ENCODE data around the gene UBQLN1. TPM values are rescaled to one million over a fixed set of nuclear protein-coding genes. Genes with fewer than 3 reads are reported as not detected.

UBQLN1 gene
- total RNA-seq, 3 donors from 2014 or later, result 114 to 141 (median 124) TPM

GRCh38 chr9:83651558-83651957 is 56.2 kb downstream of the UBQLN1 start:
- Histone ChIP-seq H3K9me3 (no peaks in the 10 kb centered on the region), H3K36me3 (peaks cover 5% of the 10 kb centered on the region), H3K4me3 (no peak overlapping the region), H3K27ac (no peak overlapping the region), H3K4me1 (no peaks in the 10 kb centered on the region), H3K27me3 (no peaks in the 10 kb centered on the region)
- intact Hi-C loops (cut with DNase I; ENCODE audit: low total_unique reads), result no loop called here
- no peak for DNase-seq (ENCODE audit: low spot score in 2 of 2)
- TF ChIP-seq POLR2A (IDR thresholded peaks at IDR 0.05) (no peak), CTCF (IDR thresholded peaks at IDR 0.05) (no peak), POLR2AphosphoS5 (IDR thresholded peaks at IDR 0.05) (no peak)

- H3K4me3 ChIP-seq, result no peak overlapping the region
Measured at GRCh38 chr9:83649515-83649914, 58.2 kb downstream of the UBQLN1 start.

GRCh38 chr9:83649080-83649479 is 58.7 kb downstream of the UBQLN1 start:
- H3K36me3 ChIP-seq, result peaks cover 5% of the 10 kb centered on the region
- TF ChIP-seq POLR2AphosphoS5 (IDR thresholded peaks at IDR 0.05) (no peak), CTCF (IDR thresholded peaks at IDR 0.05) (peak in 2 of 3 donors; percentile 48 to 50)
- peak in 1 of 2 donors; percentile 60 for DNase-seq (ENCODE audit: low spot score in 2 of 2)
- no peak overlapping the region for H3K27ac ChIP-seq
- no peak overlapping the region for H3K4me3 ChIP-seq
- no peaks in the 10 kb centered on the region for H3K9me3 ChIP-seq
- no peaks in the 10 kb centered on the region for H3K27me3 ChIP-seq
- intact Hi-C loops (cut with DNase I; ENCODE audit: low total_unique reads), result no loop called here
- H3K4me1 ChIP-seq, result no peaks in the 10 kb centered on the region

More at GRCh38 chr9:83649515-83649914, 58.2 kb downstream of the UBQLN1 start:
- Histone ChIP-seq H3K9me3 (no peaks in the 10 kb centered on the region), H3K4me1 (no peaks in the 10 kb centered on the region), H3K36me3 (peaks cover 5% of the 10 kb centered on the region), H3K27ac (no peak overlapping the region), H3K27me3 (no peaks in the 10 kb centered on the region)
- no peak for DNase-seq (ENCODE audit: low spot score in 2 of 2)
- intact Hi-C loops (cut with DNase I; ENCODE audit: low total_unique reads), result no loop called here
- TF ChIP-seq CTCF (IDR thresholded peaks at IDR 0.05), result no peak
- no peak for TF ChIP-seq POLR2AphosphoS5 (IDR thresholded peaks at IDR 0.05)
- no peak for TF ChIP-seq POLR2A (IDR thresholded peaks at IDR 0.05)

- Histone ChIP-seq H3K36me3 (peaks cover 4% of the 10 kb centered on the region), H3K4me3 (no peak overlapping the region), H3K9me3 (no peaks in the 10 kb centered on the region), H3K27ac (no peak overlapping the region), H3K4me1 (no peaks in the 10 kb centered on the region), H3K27me3 (no peaks in the 10 kb centered on the region)
- DNase-seq (ENCODE audit: low spot score in 2 of 2), result no peak
- intact Hi-C loops (cut with DNase I; ENCODE audit: low total_unique reads), result no loop called here
- TF ChIP-seq CTCF (IDR thresholded peaks at IDR 0.05) (no peak), POLR2AphosphoS5 (IDR thresholded peaks at IDR 0.05) (no peak), POLR2A (IDR thresholded peaks at IDR 0.05) (no peak)
Measured at GRCh38 chr9:83646500-83647239, 61.1 kb downstream of the UBQLN1 start.

GRCh38 chr9:83642793-83643192 is 65.0 kb downstream of the UBQLN1 start:
- H3K27ac ChIP-seq, result no peak overlapping the region
- intact Hi-C loops (cut with DNase I; ENCODE audit: low total_unique reads), result no loop called here

More at GRCh38 chr9:83642793-83643192, 65.0 kb downstream of the UBQLN1 start:
- Histone ChIP-seq H3K9me3 (no peaks in the 10 kb centered on the region), H3K36me3 (peaks cover 3% of the 10 kb centered on the region), H3K4me3 (no peak overlapping the region), H3K4me1 (no peaks in the 10 kb centered on the region), H3K27me3 (no peaks in the 10 kb centered on the region)
- no peak for DNase-seq (ENCODE audit: low spot score in 2 of 2)
- no peak for TF ChIP-seq POLR2AphosphoS5 (IDR thresholded peaks at IDR 0.05)
- no peak for TF ChIP-seq CTCF (IDR thresholded peaks at IDR 0.05)
- no peak for TF ChIP-seq POLR2A (IDR thresholded peaks at IDR 0.05)
